ENCODE results near the gene SPX. TPM values are rescaled to one million over a fixed set of nuclear protein-coding genes. Genes with fewer than 3 reads are reported as not detected.

SPX gene
- total RNA-seq, 1 experiment from 2014 or later = 6.9 TPM

DNA sequence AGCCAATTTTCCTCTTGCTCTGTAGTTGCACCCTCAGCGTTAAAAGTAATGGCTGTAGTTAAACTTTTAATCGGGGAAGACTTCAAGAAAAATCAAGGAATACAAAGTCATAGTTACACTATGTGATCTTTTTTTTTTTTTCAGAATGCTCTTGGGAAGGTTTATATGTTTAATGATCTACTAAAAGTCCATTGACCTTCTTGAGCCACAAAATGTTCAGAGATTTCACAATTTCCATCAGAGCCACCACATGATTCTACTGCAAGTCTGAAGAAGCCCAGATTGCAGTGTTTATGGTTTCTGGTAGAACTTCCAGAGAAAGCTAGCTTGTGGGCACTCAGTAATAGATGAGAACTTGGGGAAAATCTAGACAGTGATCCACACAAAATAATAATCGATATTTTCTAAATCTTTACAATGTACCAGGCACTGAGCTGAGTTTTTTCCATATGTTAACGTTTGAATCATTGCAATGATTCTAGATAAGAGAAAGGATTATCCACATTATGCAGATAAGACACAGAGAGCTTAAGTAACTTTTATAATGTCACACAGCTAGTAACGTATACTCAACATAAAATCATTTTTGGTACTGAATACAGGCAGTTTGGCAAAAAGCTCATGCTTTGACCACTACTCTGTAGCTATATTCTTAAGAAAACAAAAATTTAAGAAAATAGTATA, 40.3 kb downstream of the SPX start:
- no peaks in the 10 kb centered on the region for H3K27me3 Mint-ChIP-seq (ENCODE audit: insufficient read depth, unreplicated experiment)
- Histone ChIP-seq H3K36me3 (ENCODE audit: control insufficient read depth, insufficient read depth, low read length) (no peaks in the 10 kb centered on the region), H3K27me3 (replicated peaks; ENCODE audit: control insufficient read depth, insufficient read depth, low read length) (no peaks in the 10 kb centered on the region), H3K9me3 (no peaks in the 10 kb centered on the region), H3K4me1 (peaks cover 31% of the 10 kb centered on the region), H3K4me3 (ENCODE audit: low read depth, low read length) (no peak overlapping the region)
- peaks cover 11% of the 10 kb centered on the region for H3K9me3 Mint-ChIP-seq (ENCODE audit: unreplicated experiment)
- H3K4me1 Mint-ChIP-seq (ENCODE audit: low read depth, unreplicated experiment) = peaks cover 46% of the 10 kb centered on the region
- H3K36me3 Mint-ChIP-seq (ENCODE audit: insufficient read depth, unreplicated experiment) = no peaks in the 10 kb centered on the region
- H3K27ac Mint-ChIP-seq (ENCODE audit: unreplicated experiment) = peak overlapping the region; percentile 81
- DNase-seq = peak in 1 of 2 experiments; percentile 28
- POLR2A ChIA-PET = no interaction called here
- intact Hi-C loops (cut with micrococcal nuclease; ENCODE audit: unreplicated experiment) = loop anchor here (5.0 kb wide), 1 partner anchor 1376 kb away; no protein-coding TSS in a partner anchor
- TF ChIP-seq CTCF (IDR thresholded peaks at IDR 0.05; ENCODE audit: insufficient read depth in 1 of 2, low read depth in 1 of 2, low read length in 1 of 2, severe bottlenecking in 1 of 2, unreplicated experiment in 1 of 2) = no peak
- CTCF ChIA-PET = no interaction called here
- BruUV-seq (replicated peaks) = no TSS peak
- H3K4me3 Mint-ChIP-seq (ENCODE audit: unreplicated experiment) = no peak overlapping the region

GRCh38 chr12:21566907-21567394, 40.9 kb downstream of the SPX start:
- CTCF ChIA-PET = no interaction called here
- no peak for TF ChIP-seq CTCF (IDR thresholded peaks at IDR 0.05; ENCODE audit: insufficient read depth in 1 of 2, low read depth in 1 of 2, low read length in 1 of 2, severe bottlenecking in 1 of 2, unreplicated experiment in 1 of 2)
- Mint-ChIP-seq H3K36me3 (ENCODE audit: insufficient read depth, unreplicated experiment) (no peaks in the 10 kb centered on the region), H3K9me3 (ENCODE audit: unreplicated experiment) (peaks cover 11% of the 10 kb centered on the region), H3K4me3 (ENCODE audit: unreplicated experiment) (no peak overlapping the region), H3K27ac (ENCODE audit: unreplicated experiment) (no peak overlapping the region), H3K4me1 (ENCODE audit: low read depth, unreplicated experiment) (peaks cover 44% of the 10 kb centered on the region), H3K27me3 (ENCODE audit: insufficient read depth, unreplicated experiment) (no peaks in the 10 kb centered on the region)
- Histone ChIP-seq H3K4me3 (ENCODE audit: low read depth, low read length) (no peak overlapping the region), H3K4me1 (peaks cover 31% of the 10 kb centered on the region), H3K9me3 (no peaks in the 10 kb centered on the region), H3K36me3 (ENCODE audit: control insufficient read depth, insufficient read depth, low read length) (no peaks in the 10 kb centered on the region), H3K27me3 (replicated peaks; ENCODE audit: control insufficient read depth, insufficient read depth, low read length) (no peaks in the 10 kb centered on the region)
- BruUV-seq (replicated peaks) = no TSS peak
- intact Hi-C loops (cut with micrococcal nuclease; ENCODE audit: unreplicated experiment) = loop anchor here (5.0 kb wide), 1 partner anchor 1375 kb away; no protein-coding TSS in a partner anchor
- POLR2A ChIA-PET = no interaction called here
- no peak for DNase-seq

DNA sequence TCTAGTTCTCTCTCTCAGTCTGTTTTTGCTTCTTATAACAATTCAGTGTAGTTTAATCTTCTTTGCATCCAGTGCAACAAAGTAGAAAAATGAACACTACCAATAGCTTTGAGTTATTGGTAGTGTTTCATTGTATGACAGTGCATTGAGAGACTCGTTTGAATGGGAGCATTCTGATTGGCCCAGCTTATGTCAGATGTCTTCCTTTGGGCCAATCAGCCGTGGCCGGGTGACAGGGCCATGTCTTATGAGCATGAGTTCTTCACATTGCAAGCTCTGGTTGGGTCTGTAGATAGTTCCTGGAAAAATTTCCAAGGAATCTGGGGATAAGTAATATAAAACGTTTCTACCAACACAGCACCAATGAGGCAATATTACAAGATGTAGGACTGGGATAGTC, 42.0 kb downstream of the SPX start:
- H3K4me3 ChIP-seq (ENCODE audit: low read depth, low read length) = no peak overlapping the region
- peaks cover 33% of the 10 kb centered on the region for H3K4me1 Mint-ChIP-seq (ENCODE audit: low read depth, unreplicated experiment)
- no TSS peak for BruUV-seq (replicated peaks)
- peaks cover 11% of the 10 kb centered on the region for H3K9me3 Mint-ChIP-seq (ENCODE audit: unreplicated experiment)
- no peak for DNase-seq
- TF ChIP-seq CTCF (IDR thresholded peaks at IDR 0.05; ENCODE audit: insufficient read depth in 1 of 2, low read depth in 1 of 2, low read length in 1 of 2, severe bottlenecking in 1 of 2, unreplicated experiment in 1 of 2) = no peak
- no peaks in the 10 kb centered on the region for H3K9me3 ChIP-seq
- no peak overlapping the region for H3K27ac Mint-ChIP-seq (ENCODE audit: unreplicated experiment)
- H3K4me1 ChIP-seq = peaks cover 26% of the 10 kb centered on the region
- intact Hi-C loops (cut with micrococcal nuclease; ENCODE audit: unreplicated experiment) = loop anchor here (5.0 kb wide), 1 partner anchor 1374 kb away; no protein-coding TSS in a partner anchor
- no peaks in the 10 kb centered on the region for H3K36me3 Mint-ChIP-seq (ENCODE audit: insufficient read depth, unreplicated experiment)
- no peaks in the 10 kb centered on the region for H3K27me3 Mint-ChIP-seq (ENCODE audit: insufficient read depth, unreplicated experiment)
- H3K36me3 ChIP-seq (ENCODE audit: control insufficient read depth, insufficient read depth, low read length) = no peaks in the 10 kb centered on the region
- H3K27me3 ChIP-seq (replicated peaks; ENCODE audit: control insufficient read depth, insufficient read depth, low read length) = no peaks in the 10 kb centered on the region
- CTCF ChIA-PET = no interaction called here
- POLR2A ChIA-PET = no interaction called here
- H3K4me3 Mint-ChIP-seq (ENCODE audit: unreplicated experiment) = no peak overlapping the region

Data from Caco-2 (cell line).